GM13976 (cell line): ENCODE measurements around the gene BTG1.

Experiments used
- DNase-seq: peaks from one replicate; pipeline ENCODE4 v3.0.0; 2012; ENCODE audit warnings: low spot score
- CTCF ChIP-seq: IDR thresholded peaks from 2 replicates; pipeline ENCODE4 v1.5.1; 2012; ENCODE audit warnings: borderline replicate concordance, mild to moderate bottlenecking; ENCODE audit not compliant: insufficient read depth; ENCODE audit errors: extremely low read depth, missing control alignments, control extremely low read depth
- in situ Hi-C: fragments of 300-500 bp; cut with MboI; formaldehyde crosslinking; loops from one replicate; pipeline ENCODE4 v1.12.0; 2022; ENCODE audit warnings: low sequenced_read_pairs, mixed read lengths, inconsistent platforms; ENCODE audit not compliant: unreplicated experiment

Gene BTG1

DNA sequence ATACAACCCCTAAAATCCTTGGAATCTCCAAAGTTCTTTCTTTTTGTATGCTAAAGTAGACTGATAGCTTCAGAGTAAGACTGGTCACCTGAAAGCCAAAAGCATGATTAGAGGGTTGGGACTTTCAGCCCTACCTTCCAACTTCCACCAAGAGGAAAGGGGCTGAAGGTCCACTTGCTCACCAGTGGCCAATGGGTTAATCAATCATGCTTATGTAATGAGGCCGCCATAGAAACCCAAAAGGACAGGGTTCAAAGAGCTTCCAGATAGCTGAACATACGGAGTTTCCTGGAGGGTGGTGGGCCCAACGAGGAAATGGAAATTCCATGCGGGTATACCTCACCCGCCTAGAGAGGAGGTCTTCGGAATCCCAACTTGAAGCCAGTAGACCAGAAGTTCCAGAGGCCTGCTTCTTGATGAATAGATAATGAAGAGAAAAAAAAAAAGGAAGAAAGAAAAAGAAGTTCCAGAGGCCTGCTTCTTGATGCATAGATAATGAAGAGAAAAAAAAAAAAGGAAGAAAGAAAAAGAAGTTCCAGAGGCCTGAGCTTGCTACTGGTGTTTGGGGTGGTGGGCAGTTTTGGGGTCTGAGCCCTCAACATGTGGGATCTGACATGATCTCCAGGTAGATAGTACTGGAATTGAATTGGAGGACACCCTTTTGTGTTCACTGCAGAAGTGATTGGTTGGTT, 11.2 kb upstream of the BTG1 start:
- TF ChIP-seq CTCF = no peak
- in situ Hi-C loops = no loop called here

DNA sequence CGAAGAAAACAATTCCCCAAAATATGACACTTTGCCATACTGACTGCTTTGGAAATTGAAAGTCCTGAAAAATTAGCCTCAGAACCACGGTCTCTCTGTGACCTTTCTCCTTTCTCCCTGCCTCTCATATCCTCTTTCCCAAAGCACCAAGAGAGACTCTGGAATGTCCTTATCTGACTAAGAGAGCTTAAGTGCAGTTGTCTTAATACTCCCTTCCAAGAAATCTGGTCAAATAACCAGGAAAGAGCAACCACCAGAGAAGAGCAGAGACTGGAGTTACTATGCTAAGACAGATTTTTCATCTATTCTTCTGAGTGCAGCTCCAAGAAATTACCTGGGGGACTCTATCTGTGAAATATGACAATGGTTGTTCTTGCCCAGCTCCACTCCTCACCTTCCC, 10.5 kb upstream of the BTG1 start:
- in situ Hi-C loops = no loop called here
- no peak for DNase-seq
- no peak for TF ChIP-seq CTCF

More for the DNA sequence above, 11.2 kb upstream of the BTG1 start:
- DNase-seq = no peak

GRCh38 chr12:92155733-92156132, 10.1 kb upstream of the BTG1 start:
- in situ Hi-C loops = no loop called here
- TF ChIP-seq CTCF = no peak
- no peak for DNase-seq

- no peak for DNase-seq
- in situ Hi-C loops = no loop called here
- TF ChIP-seq CTCF = no peak
These were observed 6.3 kb upstream of the BTG1 start for GRCh38 chr12:92151916-92152315.

DNA sequence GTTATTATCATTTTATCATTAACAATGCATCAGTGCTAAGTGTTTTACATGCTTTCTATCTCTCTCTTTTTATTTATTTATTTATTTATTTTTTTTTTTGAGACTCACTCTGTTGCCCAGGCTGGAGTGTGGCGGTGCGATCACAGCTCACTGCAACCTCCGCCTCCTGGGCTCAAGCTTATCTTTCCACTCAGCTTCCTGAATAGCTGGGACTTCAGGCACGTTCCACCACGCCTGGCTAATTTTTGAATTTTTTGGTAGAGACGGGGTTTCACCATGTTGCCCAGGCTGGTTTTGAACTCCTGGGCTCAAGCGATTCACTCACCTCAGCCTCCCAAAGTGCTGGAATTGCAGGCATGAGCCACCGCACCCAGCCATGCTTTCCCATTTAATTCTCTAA, 3.9 kb upstream of the BTG1 start:
- in situ Hi-C loops = loop anchor here (5.0 to 25.0 kb wide), 5 partner anchors 255 to 762 kb away; no protein-coding TSS in a partner anchor
- no peak for DNase-seq
- no peak for TF ChIP-seq CTCF

DNA sequence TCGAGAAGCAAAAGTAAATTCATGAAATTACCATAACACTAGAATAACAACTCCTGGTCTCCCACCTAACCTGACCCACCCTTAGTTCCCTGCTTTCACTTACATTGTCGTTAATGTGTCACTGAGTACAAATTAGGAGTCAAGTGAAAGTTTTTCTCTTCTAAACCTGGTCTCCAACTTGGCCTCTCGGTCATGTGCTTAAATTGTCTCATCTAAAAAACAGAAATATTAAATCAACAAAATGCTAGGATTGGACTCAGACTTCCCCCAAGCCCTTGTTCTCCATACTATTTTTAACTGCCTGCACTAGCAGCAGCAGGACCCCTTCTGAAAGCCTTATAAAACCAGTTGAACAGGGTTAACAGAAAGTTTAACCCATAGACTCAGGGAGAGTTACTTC, 1.8 kb upstream of the BTG1 start:
- in situ Hi-C loops = loop anchor here (5.0 to 25.0 kb wide), 5 partner anchors 257 to 760 kb away; no protein-coding TSS in a partner anchor
- no peak for DNase-seq

More for the DNA sequence above, 1.8 kb upstream of the BTG1 start:
- TF ChIP-seq CTCF = no peak
